K562 (cell line): ENCODE data around the gene HSPE1. TPM values are rescaled to one million over a fixed set of nuclear protein-coding genes. Genes with fewer than 3 reads are reported as not detected.

Experiments
- ATAC-seq: fragments of 200-7000 bp; cut with Tn5 transposase; 3 replicates; pipeline ENCODE4 v1.9.1; 2020; ENCODE audit warnings: moderate library complexity
- BruUV-seq: library from RNA; stranded (reverse); fragments of 400-500 nt; replicated peaks from 2 replicates; lab custom pipeline; 2021; lab: Mats Ljungman, UMichigan
- CTCF ChIA-PET: fragments of 300-600 bp; formaldehyde crosslinking; extraction: SDS; loops from one replicate; lab custom pipeline; 2021; ENCODE audit warnings: low intra/inter-chr PET ratio; lab: Yijun Ruan, JAX
- POLR2A ChIA-PET: fragments of 300-600, 350-650 bp; sonication (Branson Sonifier 250); formaldehyde crosslinking; extraction: SDS; loops from one replicate; lab custom pipeline; 2021; ENCODE audit warnings: antibody characterized with exemption, inconsistent platforms; lab: Yijun Ruan, JAX
- DNase-seq, 4 experiments: peaks; one replicate each; pipeline versions ENCODE4 v3.0.0 to v3.0.0-alpha.2; 2011 to 2018; ENCODE audit warnings: low spot score in 3 of 4, mixed read lengths in 3 of 4; ENCODE audit errors: extremely low read depth in 1 of 4
- FAIRE-seq: peaks from 2 replicates; lab custom pipeline; 2011; peaks lifted over from hg19 to GRCh38; lab: Jason Lieb, UNC
- H2AFZ ChIP-seq: 2 replicates; pipeline ENCODE4 v1.6.0; 2011; ENCODE audit warnings: low read depth, low read length, control low read depth, inconsistent platforms
- H3K27ac ChIP-seq: fragments of 200-600 bp; 3 replicates; pipeline ENCODE4 v1.8.0; 2011; ENCODE audit warnings: low read depth, mild to moderate bottlenecking, control low read depth, inconsistent platforms, low read length, moderate library complexity, mixed read lengths; ENCODE audit errors: extremely low read depth
- H3K27me3 ChIP-seq, 2 experiments: fragments of 300-600 bp in 1 of 2; 2 replicates in 1 of 2; 3 replicates in 1 of 2; pipeline versions ENCODE4 v1.6.0 to v1.8.0; 2011; ENCODE audit warnings: inconsistent platforms in 2 of 2, low read length in 2 of 2, mild to moderate bottlenecking in 1 of 2, mixed read lengths in 1 of 2, moderate library complexity in 1 of 2; ENCODE audit not compliant: control insufficient read depth in 2 of 2, insufficient read depth in 2 of 2
- H3K36me3 ChIP-seq: fragments of 300-600 bp; 3 replicates; pipeline ENCODE4 v1.8.0; 2011; ENCODE audit warnings: mild to moderate bottlenecking, low read length, inconsistent platforms; ENCODE audit not compliant: control insufficient read depth, insufficient read depth
- H3K4me1 ChIP-seq, 2 experiments: fragments of 200-600 bp in 1 of 2; replicated peaks in 1 of 2; 2 replicates in 1 of 2; 3 replicates in 1 of 2; pipeline versions ENCODE4 v1.5.1 to v1.8.0; 2011; ENCODE audit warnings: inconsistent platforms in 2 of 2, low read length in 2 of 2, mild to moderate bottlenecking in 1 of 2, mixed read lengths in 1 of 2, moderate library complexity in 1 of 2; ENCODE audit not compliant: control insufficient read depth in 2 of 2, insufficient read depth in 2 of 2
- H3K4me2 ChIP-seq: 2 replicates; pipeline ENCODE4 v1.6.1; 2011; ENCODE audit warnings: low read length, control low read depth, inconsistent platforms, mixed read lengths; ENCODE audit not compliant: insufficient read depth
- H3K4me3 ChIP-seq: fragments of 200-600 bp; sonication (generic), shearing (Covaris generic); 2 replicates; pipeline ENCODE4 v1.5.1; 2016; ENCODE audit warnings: control low read depth, inconsistent platforms
- H3K79me2 ChIP-seq: fragments of 200-600 bp; 3 replicates; pipeline ENCODE4 v1.8.0; 2011; ENCODE audit warnings: low read length, inconsistent platforms; ENCODE audit not compliant: control insufficient read depth, insufficient read depth
- H3K9ac ChIP-seq, 2 experiments: 2 replicates each; pipeline versions ENCODE4 v1.6.0 to v1.6.1; 2011; ENCODE audit warnings: low read depth in 2 of 2, low read length in 2 of 2, control low read depth in 1 of 2, inconsistent platforms in 1 of 2, mild to moderate bottlenecking in 1 of 2, mixed read lengths in 1 of 2; ENCODE audit not compliant: insufficient read depth in 1 of 2
- H3K9me1 ChIP-seq: one replicate; pipeline ENCODE4 v1.6.0; 2011; ENCODE audit warnings: inconsistent platforms, mild to moderate bottlenecking, low read length, moderate library complexity; ENCODE audit not compliant: control insufficient read depth, insufficient read depth
- H3K9me3 ChIP-seq: replicated peaks from 2 replicates; pipeline ENCODE4 v1.5.1; 2011; ENCODE audit warnings: low read depth, low read length, inconsistent platforms; ENCODE audit not compliant: control insufficient read depth, insufficient read depth
- H4K20me1 ChIP-seq: replicated peaks from 2 replicates; pipeline ENCODE4 v1.6.1; 2011; ENCODE audit warnings: low read length, inconsistent platforms, mixed read lengths; ENCODE audit not compliant: control insufficient read depth, insufficient read depth
- CCNT2 ChIP-seq: IDR thresholded peaks from 2 replicates; pipeline ENCODE4 v1.6.1; 2011; ENCODE audit warnings: borderline replicate concordance, low read depth, mild to moderate bottlenecking, moderate library complexity, mixed read lengths, low read length; ENCODE audit not compliant: insufficient read length; ENCODE audit errors: extremely low read depth
- GABPB1 ChIP-seq: sonication (generic); formaldehyde crosslinking; IDR thresholded peaks from 2 replicates; pipeline ENCODE4 v1.8.0; 2022; ENCODE audit warnings: mild to moderate bottlenecking, missing genetic modification reagents
- MEF2A ChIP-seq: IDR thresholded peaks from 2 replicates; pipeline ENCODE4 v1.6.1; 2011; ENCODE audit warnings: low read depth, mild to moderate bottlenecking, low read length, moderate library complexity; ENCODE audit not compliant: control insufficient read depth
- PHB2 ChIP-seq: fragments of 450-650 bp; IDR thresholded peaks from 2 replicates; pipeline ENCODE4 v1.6.1; 2017; ENCODE audit warnings: low read depth
- SAFB ChIP-seq: fragments of 200-400 bp; formaldehyde crosslinking; IDR thresholded peaks from 2 replicates; pipeline ENCODE4 v1.6.1; 2017; ENCODE audit warnings: low read depth, low read length, borderline replicate concordance
- SMC3 ChIP-seq: conservative IDR thresholded peaks from 2 replicates; pipeline ENCODE4 v1.6.1; 2011; ENCODE audit warnings: low read depth, low read length, improper control_type of control experiment; ENCODE audit not compliant: insufficient read depth
- TEAD2 ChIP-seq: fragments of 450-650 bp; IDR thresholded peaks from 2 replicates; pipeline ENCODE4 v1.6.1; 2016; ENCODE audit warnings: missing genetic modification characterization, control low read depth, missing compliant biosample characterization
- TEAD4 ChIP-seq, 2 experiments: sonication (generic) in 1 of 2; formaldehyde crosslinking in 1 of 2; IDR thresholded peaks; 2 replicates each; pipeline versions ENCODE4 v1.6.1 to v1.8.0; 2012 to 2022; ENCODE audit warnings: borderline replicate concordance in 1 of 2, inconsistent platforms in 1 of 2, low read length in 1 of 2, mild to moderate bottlenecking in 1 of 2, missing genetic modification reagents in 1 of 2
- UBTF ChIP-seq, 2 experiments: IDR thresholded peaks; 2 replicates each; pipeline ENCODE4 v1.6.1; 2012; ENCODE audit warnings: improper control_type of control experiment in 2 of 2, low read depth in 2 of 2, low read length in 2 of 2, borderline replicate concordance in 1 of 2
- ZNF354B ChIP-seq: fragments of 250-450 bp; sonication (Bioruptor Pico); IDR thresholded peaks from 2 replicates; pipeline ENCODE4 v1.4.0; 2020
- ZNF707 ChIP-seq: fragments of 250-450 bp; sonication (Bioruptor Pico); conservative IDR thresholded peaks from 2 replicates; pipeline ENCODE4 v1.8.0; 2022; ENCODE audit warnings: inconsistent platforms, mild to moderate bottlenecking, moderate library complexity
- WGBS: fragments of 100-300 bp; shearing (Covaris generic); methylation state at CpG from one replicate; pipeline ENCODE4 v1.1.6; 2016; ENCODE audit warnings: low coverage, mixed read lengths; ENCODE audit not compliant: insufficient coverage; ENCODE audit errors: missing lambda C conversion rate; 5-methylcytosine and 5-hydroxymethylcytosine counted together
- in situ Hi-C: fragments of 300-500 bp; cut with MboI; formaldehyde crosslinking; loops from 4 replicates; pipeline ENCODE4 v1.15.0; 2018; ENCODE audit warnings: inconsistent platforms, mixed read lengths
- intact Hi-C: fragments of 100-400 bp; cut with micrococcal nuclease; formaldehyde crosslinking; loops from 2 replicates; pipeline ENCODE4 v1.14.2; 2022
- polyA plus RNA-seq, 8 experiments: library from polyadenylated mRNA; depleted of rRNA in 4 of 8; stranded (reverse) in 5 of 8; unstranded in 3 of 8; fragments of >200 nt; fragmentation: Nextera tagmentation in 2 of 8; fragmentation: Illumina TruSeq in 1 of 8; extraction: Ambion mirVana in 2 of 8; extraction: Trizol in 1 of 8; gene quantifications; 2 replicates each; pipeline versions ENCODE4 v1.2.1 to v1.2.3, GENCODE V29; 2011 to 2014; ENCODE audit warnings: inconsistent platforms in 1 of 8, missing spikeins in 1 of 8
- total RNA-seq, 7 experiments: library from RNA; depleted of rRNA in 6 of 7; stranded (reverse); fragments of >200 nt in 6 of 7; fragmentation: Illumina TruSeq in 2 of 7; extraction: Trizol in 2 of 7; gene quantifications; 2 replicates each; pipeline versions ENCODE4 v1.2.1 to v1.2.3, GENCODE V29; 2011 to 2021; ENCODE audit warnings: low replicate concordance in 1 of 7

HSPE1 gene
- total and polyA plus RNA-seq, 9 of the 15 experiments (the other 6 are each of a cell fraction or from before 2014, with no cell fraction given) = 223 to 1,007 (median 612) TPM

- TF ChIP-seq UBTF (IDR thresholded peaks at IDR 0.05; ENCODE audit: borderline replicate concordance in 1 of 2, low read depth in 2 of 2, low read length in 2 of 2) = no peak
- no peak for TF ChIP-seq ZNF707 (CRISPR knock-in tag)
- 0 out of 2 replicates have a peak, but pooled peaks have one; percentile 52 for TF ChIP-seq GABPB1 (CRISPR knock-in tag)
- TF ChIP-seq TEAD2 = no peak
- no peak for TF ChIP-seq SAFB
Observed at GRCh38 chr2:197453914-197454398, 46.2 kb upstream of the HSPE1 start (continued).

GRCh38 chr2:197454923-197455322 is 45.3 kb upstream of the HSPE1 start:
- Histone ChIP-seq H3K36me3 (peaks cover 12% of the 10 kb centered on the region; the same call in 1 of the 3 replicates), H3K4me3 (peak overlapping the region; percentile 97), H3K9ac (peak overlapping the region in 1 of 2 experiments; percentile 99; a peak in 2 of 4 replicates), H3K27ac (peak overlapping the region; percentile 99; the same call in 2 of the 3 replicates), H3K9me3 (no peaks in the 10 kb centered on the region), H3K4me1 (peaks cover 0 to 3% of the 10 kb centered on the region in 2 experiments; a peak in 3 of 5 replicates), H4K20me1 (no peaks in the 10 kb centered on the region), H3K9me1 (no peaks in the 10 kb centered on the region), H3K79me2 (peaks cover 59% of the 10 kb centered on the region), H3K27me3 (no peaks in the 10 kb centered on the region), H2AFZ (no peak overlapping the region), H3K4me2 (peak overlapping the region; percentile 96)
- ATAC-seq (no peak), FAIRE-seq (no peak), DNase-seq (no peak)
- CTCF ChIA-PET = no interaction called here
- POLR2A ChIA-PET = no interaction called here
- BruUV-seq = no TSS peak
- no peak for TF ChIP-seq SMC3
- no peak for TF ChIP-seq MEF2A
- TF ChIP-seq CCNT2 = no peak
- TF ChIP-seq TEAD4 (IDR thresholded peaks at IDR 0.05; ENCODE audit: low read length) = no peak
- TF ChIP-seq TEAD4 (CRISPR knock-in tag; IDR thresholded peaks at IDR 0.05; ENCODE audit: borderline replicate concordance) = no peak
- no peak for TF ChIP-seq PHB2
- no peak for TF ChIP-seq ZNF354B (CRISPR knock-in tag)
- intact Hi-C loops (loop anchor here (5.0 kb wide), 1 partner anchor 142 kb away; no protein-coding TSS in a partner anchor), in situ Hi-C loops (no loop called here)
- WGBS = 46% methylated on average over 2 of the region's 2 CpGs
